SK-N-SH treated with all-trans-retinoic acid at 6 μM for 48 hours (cell line): Measurements from ENCODE around the gene CCN2.
A peak's percentile ranks its signal among the peaks of the same experiment; 100 is the strongest.

Experiments
- ATAC-seq: fragments of 200-7000 bp; cut with Tn5 transposase; 3 replicates; pipeline ENCODE4 v1.9.1; 2020; ENCODE audit warnings: mild to moderate bottlenecking, moderate library complexity
- ARNTL ChIP-seq: fragments of 450-650 bp; formaldehyde crosslinking; IDR thresholded peaks from 2 replicates; pipeline ENCODE4 v1.5.0; 2020; ENCODE audit warnings: low read depth, mild to moderate bottlenecking, moderate library complexity, borderline replicate concordance
- BACH2 ChIP-seq: fragments of 250-450 bp; sonication (Bioruptor Pico); IDR thresholded peaks from 2 replicates; pipeline ENCODE4 v1.9.0; 2021; ENCODE audit warnings: mild to moderate bottlenecking, borderline replicate concordance
- CSDC2 ChIP-seq: fragments of 250-450 bp; sonication (Bioruptor Pico); IDR thresholded peaks from 2 replicates; pipeline ENCODE4 v1.5.0; 2020; ENCODE audit warnings: mild to moderate bottlenecking, moderate library complexity
- CSRNP3 ChIP-seq: fragments of 250-450 bp; sonication (Bioruptor Pico); IDR thresholded peaks from 2 replicates; pipeline ENCODE4 v1.5.1; 2021; ENCODE audit warnings: mild to moderate bottlenecking, moderate library complexity
- ESRRG ChIP-seq: fragments of 250-450 bp; sonication (Bioruptor Pico); IDR thresholded peaks from 2 replicates; pipeline ENCODE4 v1.6.1; 2021; ENCODE audit warnings: mild to moderate bottlenecking
- OSR1 ChIP-seq: fragments of 250-450 bp; sonication (Bioruptor Pico); IDR thresholded peaks from 2 replicates; pipeline ENCODE4 v1.8.0; 2022; ENCODE audit warnings: moderate library complexity, mild to moderate bottlenecking, inconsistent platforms
- PPARA ChIP-seq: fragments of 250-450 bp; sonication (Bioruptor Pico); IDR thresholded peaks from 2 replicates; pipeline ENCODE4 v1.5.0; 2020; ENCODE audit warnings: mild to moderate bottlenecking, borderline replicate concordance
- RARB ChIP-seq: fragments of 250-450 bp; sonication (Bioruptor Pico); IDR thresholded peaks from 2 replicates; pipeline ENCODE4 v1.8.0; 2021; ENCODE audit warnings: mild to moderate bottlenecking, moderate library complexity
- SNAI2 ChIP-seq: fragments of 250-450 bp; sonication (Bioruptor Pico); IDR thresholded peaks from 2 replicates; pipeline ENCODE4 v1.5.0; 2020; ENCODE audit warnings: mild to moderate bottlenecking, moderate library complexity
- TCF4 ChIP-seq: fragments of 250-450 bp; sonication (Bioruptor Pico); IDR thresholded peaks from 2 replicates; pipeline ENCODE4 v1.8.0; 2021; ENCODE audit warnings: mild to moderate bottlenecking, moderate library complexity, borderline replicate concordance
- ZC3H10 ChIP-seq: fragments of 250-450 bp; sonication (Bioruptor Pico); IDR thresholded peaks from 2 replicates; pipeline ENCODE4 v1.5.1; 2021; ENCODE audit warnings: mild to moderate bottlenecking, moderate library complexity
- ZFP3 ChIP-seq: fragments of 250-450 bp; sonication (Bioruptor Pico); IDR thresholded peaks from 2 replicates; pipeline ENCODE4 v1.5.0; 2020; ENCODE audit warnings: mild to moderate bottlenecking, moderate library complexity
- ZFP30 ChIP-seq: fragments of 450-650 bp; formaldehyde crosslinking; IDR thresholded peaks from 2 replicates; pipeline ENCODE4 v1.5.0; 2022; ENCODE audit warnings: mild to moderate bottlenecking, moderate library complexity
- ZNF565 ChIP-seq: fragments of 450-650 bp; formaldehyde crosslinking; conservative IDR thresholded peaks from 2 replicates; pipeline ENCODE4 v1.5.0; 2020; ENCODE audit warnings: low read depth, mild to moderate bottlenecking, moderate library complexity
- ZNF70 ChIP-seq: fragments of 450-650 bp; formaldehyde crosslinking; IDR thresholded peaks from 2 replicates; pipeline ENCODE4 v1.5.0; 2020; ENCODE audit warnings: mild to moderate bottlenecking, moderate library complexity
- ZNF8 ChIP-seq: fragments of 450-650 bp; formaldehyde crosslinking; IDR thresholded peaks from 2 replicates; pipeline ENCODE4 v1.5.0; 2020; ENCODE audit warnings: mild to moderate bottlenecking, moderate library complexity
- TF ChIP-seq, protein P1 (sequence below): fragments of 250-450 bp; sonication (Bioruptor Pico); IDR thresholded peaks from 2 replicates; pipeline ENCODE4 v1.8.0; 2020; ENCODE audit warnings: mild to moderate bottlenecking, moderate library complexity, borderline replicate concordance
- TF ChIP-seq, protein P2 (sequence below): fragments of 250-450 bp; sonication (Bioruptor Pico); IDR thresholded peaks from 2 replicates; pipeline ENCODE4 v1.8.0; 2021; ENCODE audit warnings: low read depth, mild to moderate bottlenecking, moderate library complexity, borderline replicate concordance
- TF ChIP-seq, protein P3 (sequence below): fragments of 250-450 bp; sonication (Bioruptor Pico); IDR thresholded peaks from 2 replicates; pipeline ENCODE4 v1.5.0; 2020; ENCODE audit warnings: mild to moderate bottlenecking, moderate library complexity
- TF ChIP-seq, protein P4 (sequence below): fragments of 250-450 bp; sonication (Bioruptor Pico); IDR thresholded peaks from 2 replicates; pipeline ENCODE4 v1.5.1; 2020; ENCODE audit warnings: low read depth, mild to moderate bottlenecking, moderate library complexity

Gene CCN2

DNA sequence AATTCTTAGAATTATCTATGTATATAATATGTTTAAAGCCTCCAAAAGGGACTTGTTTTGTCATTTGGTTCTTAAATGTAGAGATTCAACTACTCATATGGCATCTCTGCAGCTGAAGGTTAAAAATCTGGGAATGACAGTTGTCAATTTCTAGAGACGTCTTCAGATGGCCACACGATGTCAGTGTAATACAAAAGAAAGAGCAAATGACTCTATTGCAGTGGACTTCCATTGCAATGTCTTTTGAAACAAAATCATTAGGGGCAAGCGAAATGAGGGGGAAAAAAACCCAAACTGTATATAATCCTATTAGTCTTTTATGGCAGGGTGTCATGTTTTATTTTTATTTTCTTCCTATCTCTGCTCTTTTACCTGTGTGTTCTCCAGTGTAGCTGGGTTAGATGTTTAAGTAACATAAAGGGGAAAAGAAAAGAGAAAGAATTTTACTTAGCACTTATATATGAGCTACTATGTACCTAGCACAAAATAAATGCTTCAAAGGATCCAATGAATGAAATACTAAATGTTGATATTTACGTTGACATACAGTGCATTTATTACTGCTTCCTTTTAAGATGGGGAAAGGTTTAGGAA lies 26.2 kb downstream of the CCN2 start:
- no peak for TF ChIP-seq RARB (CRISPR knock-in tag)
- no peak for TF ChIP-seq ZC3H10 (CRISPR knock-in tag)
- TF ChIP-seq OSR1 (CRISPR knock-in tag) = no peak
- TF ChIP-seq, protein P1, sequence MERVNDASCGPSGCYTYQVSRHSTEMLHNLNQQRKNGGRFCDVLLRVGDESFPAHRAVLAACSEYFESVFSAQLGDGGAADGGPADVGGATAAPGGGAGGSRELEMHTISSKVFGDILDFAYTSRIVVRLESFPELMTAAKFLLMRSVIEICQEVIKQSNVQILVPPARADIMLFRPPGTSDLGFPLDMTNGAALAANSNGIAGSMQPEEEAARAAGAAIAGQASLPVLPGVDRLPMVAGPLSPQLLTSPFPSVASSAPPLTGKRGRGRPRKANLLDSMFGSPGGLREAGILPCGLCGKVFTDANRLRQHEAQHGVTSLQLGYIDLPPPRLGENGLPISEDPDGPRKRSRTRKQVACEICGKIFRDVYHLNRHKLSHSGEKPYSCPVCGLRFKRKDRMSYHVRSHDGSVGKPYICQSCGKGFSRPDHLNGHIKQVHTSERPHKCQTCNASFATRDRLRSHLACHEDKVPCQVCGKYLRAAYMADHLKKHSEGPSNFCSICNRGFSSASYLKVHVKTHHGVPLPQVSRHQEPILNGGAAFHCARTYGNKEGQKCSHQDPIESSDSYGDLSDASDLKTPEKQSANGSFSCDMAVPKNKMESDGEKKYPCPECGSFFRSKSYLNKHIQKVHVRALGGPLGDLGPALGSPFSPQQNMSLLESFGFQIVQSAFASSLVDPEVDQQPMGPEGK (CRISPR knock-in tag) = no peak
- TF ChIP-seq ZFP3 (CRISPR knock-in tag) = no peak
- TF ChIP-seq ESRRG (CRISPR knock-in tag) = no peak
- no peak for TF ChIP-seq ZNF565 (CRISPR knock-in tag)
- no peak for TF ChIP-seq SNAI2 (CRISPR knock-in tag)
- TF ChIP-seq TCF4 (CRISPR knock-in tag) = no peak
- TF ChIP-seq BACH2 (CRISPR knock-in tag) = no peak
- no peak for TF ChIP-seq ZFP30 (CRISPR knock-in tag)
- TF ChIP-seq ARNTL (CRISPR knock-in tag) = no peak
- no peak for TF ChIP-seq CSRNP3 (CRISPR knock-in tag)
- TF ChIP-seq, protein P2, sequence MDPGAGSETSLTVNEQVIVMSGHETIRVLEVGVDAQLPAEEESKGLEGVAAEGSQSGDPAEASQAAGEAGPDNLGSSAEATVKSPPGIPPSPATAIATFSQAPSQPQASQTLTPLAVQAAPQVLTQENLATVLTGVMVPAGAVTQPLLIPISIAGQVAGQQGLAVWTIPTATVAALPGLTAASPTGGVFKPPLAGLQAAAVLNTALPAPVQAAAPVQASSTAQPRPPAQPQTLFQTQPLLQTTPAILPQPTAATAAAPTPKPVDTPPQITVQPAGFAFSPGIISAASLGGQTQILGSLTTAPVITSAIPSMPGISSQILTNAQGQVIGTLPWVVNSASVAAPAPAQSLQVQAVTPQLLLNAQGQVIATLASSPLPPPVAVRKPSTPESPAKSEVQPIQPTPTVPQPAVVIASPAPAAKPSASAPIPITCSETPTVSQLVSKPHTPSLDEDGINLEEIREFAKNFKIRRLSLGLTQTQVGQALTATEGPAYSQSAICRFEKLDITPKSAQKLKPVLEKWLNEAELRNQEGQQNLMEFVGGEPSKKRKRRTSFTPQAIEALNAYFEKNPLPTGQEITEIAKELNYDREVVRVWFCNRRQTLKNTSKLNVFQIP (CRISPR knock-in tag) = no peak
- no peak for TF ChIP-seq ZNF70 (CRISPR knock-in tag)
- TF ChIP-seq, protein P3, sequence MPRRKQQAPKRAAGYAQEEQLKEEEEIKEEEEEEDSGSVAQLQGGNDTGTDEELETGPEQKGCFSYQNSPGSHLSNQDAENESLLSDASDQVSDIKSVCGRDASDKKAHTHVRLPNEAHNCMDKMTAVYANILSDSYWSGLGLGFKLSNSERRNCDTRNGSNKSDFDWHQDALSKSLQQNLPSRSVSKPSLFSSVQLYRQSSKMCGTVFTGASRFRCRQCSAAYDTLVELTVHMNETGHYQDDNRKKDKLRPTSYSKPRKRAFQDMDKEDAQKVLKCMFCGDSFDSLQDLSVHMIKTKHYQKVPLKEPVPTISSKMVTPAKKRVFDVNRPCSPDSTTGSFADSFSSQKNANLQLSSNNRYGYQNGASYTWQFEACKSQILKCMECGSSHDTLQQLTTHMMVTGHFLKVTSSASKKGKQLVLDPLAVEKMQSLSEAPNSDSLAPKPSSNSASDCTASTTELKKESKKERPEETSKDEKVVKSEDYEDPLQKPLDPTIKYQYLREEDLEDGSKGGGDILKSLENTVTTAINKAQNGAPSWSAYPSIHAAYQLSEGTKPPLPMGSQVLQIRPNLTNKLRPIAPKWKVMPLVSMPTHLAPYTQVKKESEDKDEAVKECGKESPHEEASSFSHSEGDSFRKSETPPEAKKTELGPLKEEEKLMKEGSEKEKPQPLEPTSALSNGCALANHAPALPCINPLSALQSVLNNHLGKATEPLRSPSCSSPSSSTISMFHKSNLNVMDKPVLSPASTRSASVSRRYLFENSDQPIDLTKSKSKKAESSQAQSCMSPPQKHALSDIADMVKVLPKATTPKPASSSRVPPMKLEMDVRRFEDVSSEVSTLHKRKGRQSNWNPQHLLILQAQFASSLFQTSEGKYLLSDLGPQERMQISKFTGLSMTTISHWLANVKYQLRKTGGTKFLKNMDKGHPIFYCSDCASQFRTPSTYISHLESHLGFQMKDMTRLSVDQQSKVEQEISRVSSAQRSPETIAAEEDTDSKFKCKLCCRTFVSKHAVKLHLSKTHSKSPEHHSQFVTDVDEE = no peak
- no peak for TF ChIP-seq CSDC2 (CRISPR knock-in tag)

DNA sequence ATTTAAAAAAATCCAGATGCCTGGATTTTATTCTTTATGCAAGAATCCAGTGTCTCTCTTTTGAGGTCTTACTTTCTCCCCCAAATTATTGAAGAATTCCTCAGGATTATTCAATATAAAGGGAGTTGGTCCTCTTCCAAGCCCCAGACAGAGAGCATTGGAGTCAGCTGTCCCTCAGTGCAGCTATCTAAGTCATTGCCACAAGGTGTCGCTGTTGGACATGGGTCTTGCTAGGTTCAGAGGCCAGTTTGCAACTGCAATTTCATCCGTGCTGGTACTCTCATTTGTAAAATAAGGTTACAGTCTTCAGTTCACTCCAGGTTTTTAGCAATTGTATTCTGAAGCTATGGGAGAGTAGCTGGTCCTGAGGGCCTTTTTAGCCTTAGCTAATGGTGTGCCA lies 27.8 kb downstream of the CCN2 start:
- ATAC-seq = peak; percentile 63
- no peak for TF ChIP-seq ZNF70 (CRISPR knock-in tag)
- no peak for TF ChIP-seq ZC3H10 (CRISPR knock-in tag)
- no peak for TF ChIP-seq ZNF565 (CRISPR knock-in tag)
- TF ChIP-seq SNAI2 (CRISPR knock-in tag) = no peak
- no peak for TF ChIP-seq BACH2 (CRISPR knock-in tag)
- TF ChIP-seq, protein P3 = no peak
- no peak for TF ChIP-seq PPARA (CRISPR knock-in tag)
- TF ChIP-seq, protein P2 (CRISPR knock-in tag) = no peak
- no peak for TF ChIP-seq CSDC2 (CRISPR knock-in tag)
- TF ChIP-seq, protein P4, sequence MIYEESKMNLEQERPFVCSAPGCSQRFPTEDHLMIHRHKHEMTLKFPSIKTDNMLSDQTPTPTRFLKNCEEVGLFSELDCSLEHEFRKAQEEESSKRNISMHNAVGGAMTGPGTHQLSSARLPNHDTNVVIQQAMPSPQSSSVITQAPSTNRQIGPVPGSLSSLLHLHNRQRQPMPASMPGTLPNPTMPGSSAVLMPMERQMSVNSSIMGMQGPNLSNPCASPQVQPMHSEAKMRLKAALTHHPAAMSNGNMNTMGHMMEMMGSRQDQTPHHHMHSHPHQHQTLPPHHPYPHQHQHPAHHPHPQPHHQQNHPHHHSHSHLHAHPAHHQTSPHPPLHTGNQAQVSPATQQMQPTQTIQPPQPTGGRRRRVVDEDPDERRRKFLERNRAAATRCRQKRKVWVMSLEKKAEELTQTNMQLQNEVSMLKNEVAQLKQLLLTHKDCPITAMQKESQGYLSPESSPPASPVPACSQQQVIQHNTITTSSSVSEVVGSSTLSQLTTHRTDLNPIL = no peak
- TF ChIP-seq, protein P1 (CRISPR knock-in tag) = no peak
- no peak for TF ChIP-seq ZFP30 (CRISPR knock-in tag)
- TF ChIP-seq ZNF8 = no peak
- no peak for TF ChIP-seq CSRNP3 (CRISPR knock-in tag)
- no peak for TF ChIP-seq ESRRG (CRISPR knock-in tag)

More for the DNA sequence above, 26.2 kb downstream of the CCN2 start:
- peak; percentile 89 for ATAC-seq
